Spleen (tissue), 11 donors: Measurements from ENCODE around the gene CMSS1. TPM values are rescaled to one million over a fixed set of nuclear protein-coding genes. Genes with fewer than 3 reads are reported as not detected.

ENCODE experiments used
- DNase-seq: peaks from one replicate; pipeline ENCODE4 v3.0.0-alpha.2; 2020
- H3K27ac ChIP-seq, 8 donors: fragments of 200-600 bp; sonication (generic) in 7 of 8; 1 replicate in 4 of 8; 2 replicates in 4 of 8; pipeline versions ENCODE4 v1.5.0 to v1.8.0; 2016 to 2021; ENCODE audit warnings: inconsistent platforms in 4 of 8, mild to moderate bottlenecking in 4 of 8, moderate library complexity in 1 of 8
- H3K27me3 ChIP-seq, 7 donors: fragments of 200-600 bp; sonication (generic) in 6 of 7; replicated peaks in 1 of 7; 1 replicate in 4 of 7; 2 replicates in 3 of 7; pipeline versions ENCODE4 v1.5.0 to v1.8.0; 2016 to 2021; ENCODE audit warnings: inconsistent platforms in 3 of 7, mild to moderate bottlenecking in 1 of 7
- H3K36me3 ChIP-seq, 6 donors: fragments of 200-600 bp; sonication (generic) in 5 of 6; 1 replicate in 4 of 6; 2 replicates in 2 of 6; pipeline versions ENCODE4 v1.5.0 to v1.8.0; 2016 to 2021; ENCODE audit warnings: inconsistent platforms in 2 of 6
- H3K4me1 ChIP-seq, 6 donors: fragments of 200-600 bp; sonication (generic) in 5 of 6; 1 replicate in 3 of 6; 2 replicates in 3 of 6; pipeline versions ENCODE4 v1.5.0 to v1.8.0; 2016 to 2021; ENCODE audit warnings: inconsistent platforms in 3 of 6
- H3K4me3 ChIP-seq, 8 donors: fragments of 200-600 bp; sonication (generic) in 7 of 8; 1 replicate in 4 of 8; 2 replicates in 4 of 8; pipeline versions ENCODE4 v1.5.0 to v1.8.0; 2016 to 2021; ENCODE audit warnings: inconsistent platforms in 4 of 8, mild to moderate bottlenecking in 4 of 8, moderate library complexity in 2 of 8
- H3K9me3 ChIP-seq, 8 donors: fragments of 200-600 bp; sonication (generic) in 7 of 8; 1 replicate in 4 of 8; 2 replicates in 4 of 8; pipeline versions ENCODE4 v1.5.0 to v1.8.0; 2016 to 2021; ENCODE audit warnings: inconsistent platforms in 4 of 8
- CTCF ChIP-seq, 11 experiments: fragments of 200-600 bp in 7 of 11; fragments of 450-650 bp in 4 of 11; sonication (generic) in 4 of 11; IDR thresholded peaks in 8 of 11; conservative IDR thresholded peaks in 3 of 11; 1 replicate in 7 of 11; 2 replicates in 4 of 11; pipeline versions ENCODE4 v1.4.0 to v1.8.0; 2016 to 2021; ENCODE audit warnings: antibody characterized with exemption in 11 of 11, inconsistent platforms in 4 of 11, mild to moderate bottlenecking in 1 of 11
- POLR2A ChIP-seq, 3 donors: fragments of 450-650 bp; IDR thresholded peaks; one replicate each; pipeline ENCODE4 v1.5.1; 2017; ENCODE audit warnings: antibody characterized with exemption in 3 of 3, mild to moderate bottlenecking in 1 of 3
- POLR2AphosphoS5 ChIP-seq, 3 donors: sonication (generic); formaldehyde crosslinking; IDR thresholded peaks; one replicate each; pipeline ENCODE4 v1.5.1; 2017; ENCODE audit warnings: antibody characterized with exemption in 3 of 3
- WGBS, 5 donors: extraction: QIAGEN DNeasy Blood & Tissue Kit in 3 of 5; methylation state at CpG; one replicate each; pipeline versions ENCODE4 v1.1.5 to v1.1.7; 2013 to 2018; 5-methylcytosine and 5-hydroxymethylcytosine counted together
- intact Hi-C: fragments of 100-400 bp; cut with DNase I; formaldehyde crosslinking; loops from one replicate; pipeline ENCODE4 v1.15.0; 2023; ENCODE audit warnings: low total_unique reads
- polyA plus RNA-seq, 3 donors: library from polyadenylated mRNA; stranded (reverse); fragments of 200-250 nt; gene quantifications; one replicate each; pipeline ENCODE4 v1.2.1, GENCODE V29; 2013
- total RNA-seq, 7 donors: library from RNA; depleted of rRNA in 3 of 7; stranded (reverse); fragments of >200 nt in 3 of 7; fragmentation: NEBNext Ultra II Directional in 4 of 7; extraction: Animal tissue kit (Norgen Biotek cat#: 25700) in 4 of 7; gene quantifications; one replicate each; pipeline versions ENCODE4 v1.1.0 to v1.2.1, GENCODE V29; 2016 to 2021
- donor health status: healthy with polysubstance abuse.
- donor health status: DM: no; HTN: no; CAD: no; lungs with moderate emphysema.
- donor health status: DM: no; HTN: no; CAD: no.
- donor health status: Bipolar disorder and iron deficiency.
- donor health status: healthy.
- donor health status: DM: no; HTN: no; CAD: no.
- donor health status: DM: yes; HTN: yes; CAD: no.

CMSS1 gene
- total and polyA plus RNA-seq, 10 donors: 6.9 to 30.1 (median 20.0) TPM

GRCh38 chr3:100003609-100004503 lies 186.2 kb downstream of the CMSS1 start:
- TF ChIP-seq CTCF (IDR thresholded peaks at IDR 0.05 in 8 of 11, conservative IDR thresholded peaks at IDR 0.05 in 3 of 11): no peak
- TF ChIP-seq POLR2AphosphoS5 (IDR thresholded peaks at IDR 0.05): no peak
- no peak for TF ChIP-seq POLR2A (IDR thresholded peaks at IDR 0.05)
- DNase-seq: no peak
- Histone ChIP-seq H3K27me3 (no peaks in the 10 kb centered on the region), H3K4me3 (no peak overlapping the region), H3K36me3 (no peaks in the 10 kb centered on the region), H3K9me3 (no peaks in the 10 kb centered on the region), H3K4me1 (peaks cover 0 to 16% (median 3%) of the 10 kb centered on the region in 6 donors), H3K27ac (no peak overlapping the region)
- 86 to 91% (median 89%) methylated on average over 4 of the region's 4 CpGs for WGBS, 5 donors
- intact Hi-C loops: no loop called here

- Histone ChIP-seq H3K4me1 (peaks cover 0 to 16% (median 3%) of the 10 kb centered on the region in 6 donors), H3K36me3 (no peaks in the 10 kb centered on the region), H3K27me3 (no peaks in the 10 kb centered on the region), H3K4me3 (no peak overlapping the region), H3K27ac (no peak overlapping the region), H3K9me3 (no peaks in the 10 kb centered on the region)
- WGBS, 5 donors: 61 to 91% (median 73%) methylated on average over 1 of the region's 1 CpG
- no peak for DNase-seq
- intact Hi-C loops: no loop called here
- no peak for TF ChIP-seq CTCF (IDR thresholded peaks at IDR 0.05 in 8 of 11, conservative IDR thresholded peaks at IDR 0.05 in 3 of 11)
- no peak for TF ChIP-seq POLR2A (IDR thresholded peaks at IDR 0.05)
- TF ChIP-seq POLR2AphosphoS5 (IDR thresholded peaks at IDR 0.05): no peak
These were observed 187.3 kb downstream of the CMSS1 start for GRCh38 chr3:100004931-100005330.

GRCh38 chr3:100005665-100006393 lies 188.2 kb downstream of the CMSS1 start:
- intact Hi-C loops: no loop called here
- TF ChIP-seq POLR2A (IDR thresholded peaks at IDR 0.05) (no peak), CTCF (IDR thresholded peaks at IDR 0.05 in 8 of 11, conservative IDR thresholded peaks at IDR 0.05 in 3 of 11) (no peak), POLR2AphosphoS5 (IDR thresholded peaks at IDR 0.05) (no peak)
- H3K4me3 ChIP-seq: no peak overlapping the region
- H3K9me3 ChIP-seq: no peaks in the 10 kb centered on the region
- H3K27me3 ChIP-seq: no peaks in the 10 kb centered on the region
- peaks cover 0 to 16% (median 3%) of the 10 kb centered on the region in 6 donors for H3K4me1 ChIP-seq
- 63 to 92% (median 69%) methylated on average over 2 of the region's 2 CpGs for WGBS, 5 donors
- H3K27ac ChIP-seq: no peak overlapping the region
- no peak for DNase-seq
- H3K36me3 ChIP-seq: peaks cover 0 to 1% (median 0%) of the 10 kb centered on the region in 6 donors
